RKO (cell line): ENCODE measurements around the gene FGR.
"Not testable (repeated sequence)": the region's sequence is repeated elsewhere in the genome, so short reads cannot be mapped to it uniquely, and the experiment has no call there.

Experiments used
- DNase-seq: peaks from one replicate; pipeline ENCODE4 v3.0.0-alpha.2; 2016; ENCODE audit warnings: low spot score

The FGR gene

GRCh38 chr1:27659497-27660299 is 24.7 kb upstream of the FGR start:
- DNase-seq: no peak

GRCh38 chr1:27658951-27659496 is 24.0 kb upstream of the FGR start:
- DNase-seq: no peak

DNA sequence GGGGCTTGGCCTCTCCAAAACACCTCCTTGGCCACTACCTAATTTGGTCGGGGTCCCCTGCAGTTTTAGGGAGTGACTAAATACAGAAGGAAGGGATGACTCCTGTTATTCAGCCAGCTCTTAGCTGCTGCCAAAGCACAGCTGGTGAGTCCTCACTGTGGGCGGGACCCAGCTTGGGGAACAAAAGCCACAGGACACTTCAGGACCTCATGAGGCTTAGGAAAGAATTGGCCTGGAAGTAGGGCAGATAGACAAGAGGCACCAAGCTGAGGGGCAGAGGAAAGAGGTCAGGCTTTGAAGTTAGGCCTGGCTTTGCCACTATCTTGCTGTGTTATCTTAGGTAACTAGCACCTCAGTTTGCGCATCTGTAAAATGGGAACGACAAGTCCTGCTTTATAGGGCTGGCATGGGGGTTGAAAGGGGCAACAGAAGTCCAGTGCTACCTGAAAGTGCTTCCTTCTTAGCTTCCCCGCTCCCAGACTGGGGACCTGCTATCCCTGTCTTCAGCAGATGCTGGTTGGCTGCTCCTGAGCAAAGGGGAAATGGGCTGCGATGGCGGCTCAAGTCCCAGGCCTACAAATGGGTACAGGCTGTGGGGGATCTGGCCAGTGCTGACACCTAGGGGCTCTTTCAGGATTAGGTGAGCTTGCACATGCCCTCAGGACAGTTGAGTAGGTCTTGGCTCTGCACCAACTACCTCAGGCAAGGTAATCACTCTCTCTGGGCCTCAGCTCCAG is 21.3 kb upstream of the FGR start:
- DNase-seq: peak; percentile 53

DNA sequence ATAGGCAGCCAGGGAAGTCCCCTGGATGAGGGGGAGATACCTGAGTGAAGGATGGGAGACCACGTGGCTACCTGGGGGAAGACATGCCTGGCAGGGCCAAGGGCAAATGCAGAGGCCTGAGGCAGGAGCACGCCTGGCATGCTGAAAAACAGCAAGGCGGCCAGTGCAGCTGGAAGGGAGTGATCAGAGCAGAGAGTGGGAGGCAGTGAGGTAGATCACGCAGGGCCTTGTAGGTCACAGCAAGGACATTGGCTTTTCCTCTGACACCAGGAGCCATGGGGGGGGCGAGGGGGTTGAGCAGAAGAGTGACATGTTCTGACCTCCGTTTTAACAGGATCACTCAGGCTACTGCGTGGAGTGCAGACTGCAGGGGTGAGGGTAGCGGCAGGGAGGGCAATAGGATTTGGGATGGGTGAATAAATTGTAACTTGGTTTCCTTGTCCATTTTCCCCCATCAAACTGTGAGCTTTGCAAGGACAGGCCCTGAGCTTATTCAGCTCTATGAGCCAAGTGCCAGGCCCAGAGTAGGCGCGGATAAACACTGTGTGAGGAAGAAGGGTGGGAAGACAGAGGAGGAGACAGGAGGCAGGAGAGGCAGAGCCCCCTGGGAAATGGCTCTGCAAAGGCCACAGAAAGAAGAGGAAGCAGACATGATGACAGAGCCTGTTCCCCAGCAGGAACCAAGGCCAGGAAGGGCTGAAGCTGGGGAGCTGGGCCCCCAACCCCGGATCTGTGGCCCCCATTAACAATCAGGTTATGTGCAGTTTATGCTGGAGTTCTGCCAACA is 20.4 kb upstream of the FGR start:
- no peak for DNase-seq

DNA sequence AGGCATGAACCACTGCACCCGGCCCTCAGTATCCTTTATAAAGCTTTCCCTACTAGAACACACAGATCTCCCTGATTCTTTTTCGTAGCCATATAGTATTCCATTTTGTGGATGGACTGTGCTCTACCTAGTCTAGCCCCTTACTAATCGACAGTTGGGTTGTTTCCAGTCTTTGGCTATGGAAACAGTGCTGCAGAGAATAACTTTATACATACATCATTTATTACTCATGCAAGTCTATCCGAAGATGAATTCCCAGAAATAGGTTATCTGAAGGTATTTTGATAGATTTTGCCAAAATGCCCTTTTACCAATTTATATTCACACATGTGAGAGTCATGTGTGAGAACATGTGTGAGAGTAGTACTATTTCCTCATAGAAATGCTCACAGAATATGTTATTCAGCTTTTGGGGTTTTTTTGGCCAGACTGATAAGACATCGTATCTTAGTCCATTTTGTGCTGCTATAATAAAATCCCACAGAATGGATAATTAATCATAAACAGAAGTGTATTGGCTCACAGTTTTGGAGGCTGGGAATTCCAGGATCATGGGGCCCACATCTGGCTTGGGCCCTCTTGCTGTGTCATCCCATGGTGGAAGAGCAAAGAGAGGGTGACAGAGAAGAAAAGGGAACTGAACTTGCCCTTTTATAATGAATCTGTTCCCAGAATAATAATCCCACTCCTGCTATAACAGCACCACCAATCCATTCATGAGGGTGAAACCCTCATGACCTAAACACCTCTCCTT is 17.3 kb upstream of the FGR start:
- DNase-seq: no peak

DNA sequence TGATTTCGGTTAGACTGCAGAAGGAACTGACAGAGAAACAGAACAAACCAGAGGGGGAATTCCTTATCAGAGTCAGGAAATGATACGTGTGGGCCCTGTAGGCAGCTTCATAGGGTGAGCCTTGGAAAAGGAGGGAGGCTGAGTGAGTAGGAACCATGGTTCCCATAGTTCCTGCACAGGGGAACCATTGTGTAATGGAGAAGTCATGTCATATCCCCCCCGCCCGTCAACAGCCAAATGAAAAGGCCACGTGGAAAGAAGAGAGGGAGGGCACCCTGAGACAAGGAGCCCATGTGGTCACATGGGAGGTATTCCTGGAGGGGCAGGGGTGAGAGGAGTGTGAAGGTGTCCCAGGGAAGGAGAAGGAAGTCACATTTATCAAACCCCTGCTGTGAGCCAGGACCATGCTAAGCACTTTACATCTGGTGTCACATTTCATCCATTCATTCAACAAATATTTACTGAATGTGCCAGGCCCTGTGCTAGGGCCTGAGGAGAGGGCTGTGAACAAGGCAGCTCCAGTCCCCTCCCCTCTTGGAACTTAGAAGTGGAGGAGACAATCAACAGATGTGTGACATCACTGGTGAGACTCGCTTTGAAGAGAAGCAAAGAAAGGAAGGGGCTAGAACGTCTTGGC is 15.7 kb upstream of the FGR start:
- DNase-seq: no peak

GRCh38 chr1:27650171-27650538 is 15.2 kb upstream of the FGR start:
- DNase-seq: no peak

GRCh38 chr1:27649306-27649635 is 14.3 kb upstream of the FGR start:
- DNase-seq: no peak

- no peak for DNase-seq
These were observed 13.8 kb upstream of the FGR start for GRCh38 chr1:27648602-27649305.

- DNase-seq: no peak
These were observed 12.3 kb upstream of the FGR start for GRCh38 chr1:27647328-27647727.

- no peak for DNase-seq
These were observed 11.7 kb upstream of the FGR start for GRCh38 chr1:27646676-27647075.

DNA sequence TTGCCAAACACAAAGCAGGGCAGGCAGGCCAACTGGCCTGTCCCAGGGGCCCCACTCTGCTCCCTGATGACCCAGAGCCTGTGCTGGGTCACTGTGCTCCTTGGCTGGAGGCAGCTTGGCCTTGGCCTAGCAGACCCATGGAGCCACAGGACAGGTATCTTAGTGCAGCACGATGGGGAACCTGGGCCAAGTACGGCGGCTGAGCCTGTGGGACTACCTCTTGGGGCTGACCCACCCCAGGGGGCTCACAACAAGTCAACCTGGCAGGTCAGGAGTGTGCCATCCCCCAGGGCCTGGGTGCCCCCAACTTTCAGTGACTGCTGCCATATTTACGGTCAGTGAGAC is 10.1 kb upstream of the FGR start:
- DNase-seq: no peak

- DNase-seq: no peak
These were observed 9.5 kb upstream of the FGR start for GRCh38 chr1:27644369-27645070.

- peak; percentile 63 for DNase-seq
These were observed 8.8 kb upstream of the FGR start for GRCh38 chr1:27643600-27644368.

- not testable (repeated sequence) for DNase-seq
These were observed 5.5 kb upstream of the FGR start for GRCh38 chr1:27640514-27640913.

DNA sequence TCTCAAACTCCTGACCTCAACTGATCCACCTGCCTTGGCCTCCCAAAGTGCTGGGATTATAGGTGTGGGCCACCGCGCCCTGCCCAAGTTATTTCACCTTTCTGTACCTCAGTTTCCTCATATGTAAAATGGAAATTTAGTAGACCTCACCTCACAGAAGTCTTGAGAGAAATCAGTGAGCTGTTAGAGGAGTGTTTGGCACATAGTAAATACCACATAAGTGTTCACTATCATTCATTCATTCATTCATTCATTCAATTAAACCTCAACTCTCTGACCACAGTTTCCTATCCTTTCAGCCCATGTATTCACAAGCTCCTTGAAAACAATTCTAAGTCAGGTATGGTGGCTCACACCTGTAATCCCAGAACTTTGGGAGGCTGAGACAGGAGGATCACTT is 3.8 kb upstream of the FGR start:
- no peak for DNase-seq

DNA sequence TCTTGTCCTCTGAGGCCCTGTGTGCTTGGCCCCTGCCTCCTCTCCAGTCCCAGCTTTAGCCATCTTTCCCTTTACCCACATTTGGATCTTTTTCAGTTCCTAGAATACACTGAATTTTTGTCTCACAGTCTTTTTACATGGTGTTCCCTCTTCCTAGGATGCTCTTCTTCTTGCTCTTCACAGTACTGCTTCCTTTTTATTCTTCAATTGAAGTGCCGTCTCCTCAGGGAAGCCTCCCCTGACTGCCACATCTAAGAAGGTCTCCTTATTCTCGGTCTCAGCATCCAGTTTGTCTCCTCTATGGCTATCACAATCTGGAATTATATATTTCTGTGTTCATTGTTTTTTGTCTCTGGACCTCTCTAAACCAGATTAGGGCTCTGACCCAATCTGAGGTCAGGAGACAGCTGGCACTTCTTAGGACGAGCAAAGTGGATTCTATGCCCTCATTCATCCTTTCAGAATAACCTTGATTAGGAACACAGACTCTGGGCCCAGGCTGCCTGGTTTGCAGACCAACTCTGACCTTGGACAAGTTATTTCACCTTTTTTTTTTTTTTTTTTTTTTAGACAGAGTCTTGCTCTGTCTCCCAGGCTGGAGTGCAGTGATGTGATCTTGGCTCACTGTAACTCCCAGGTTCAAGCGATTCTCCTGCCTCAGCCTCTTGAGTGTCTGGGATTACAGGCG is 3.2 kb upstream of the FGR start:
- no peak for DNase-seq

DNA sequence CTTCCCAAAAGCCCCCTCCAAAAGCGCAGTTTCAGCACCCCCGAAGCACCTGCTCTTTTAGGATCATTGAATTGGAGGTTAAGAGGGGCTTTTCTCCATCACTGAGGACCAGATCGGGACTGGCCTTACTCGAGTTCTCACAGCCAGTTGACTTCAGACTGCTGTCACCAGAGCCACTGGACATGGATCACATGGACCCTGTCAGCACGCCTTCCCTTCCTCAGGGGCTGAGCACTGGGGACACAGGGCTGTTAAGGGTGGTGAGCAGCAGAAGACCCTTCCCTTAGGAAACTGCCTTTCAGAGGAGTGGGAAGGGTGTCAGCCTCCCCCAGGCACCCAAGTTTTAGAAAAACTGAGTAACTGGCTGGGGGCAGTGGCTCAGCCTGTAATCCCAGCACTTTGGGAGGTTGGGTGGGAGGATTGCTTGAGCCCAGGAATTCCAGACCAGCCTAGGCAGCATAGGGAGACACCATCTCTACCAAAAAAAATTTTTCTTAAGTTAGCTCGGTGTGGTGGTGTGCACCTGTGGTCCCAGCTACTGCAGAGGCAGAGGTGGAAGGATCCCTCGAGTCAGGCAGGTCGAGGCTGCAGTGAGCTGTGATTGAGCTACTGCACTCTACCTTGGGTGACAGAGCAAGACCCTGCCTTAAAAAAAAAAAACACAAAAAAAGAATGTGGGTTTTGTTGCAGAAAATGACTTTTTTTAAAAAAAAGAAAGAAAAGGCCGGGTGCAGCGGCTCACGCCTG is 584 bp upstream of the FGR start:
- DNase-seq: no peak
